Activated gamma-delta T cell (primary cell): Measurements from ENCODE around the gene HS1BP3.

Experiments used
- DNase-seq: peaks from one replicate; lab custom pipeline; 2025; lab: John Stamatoyannopoulos, UW

The HS1BP3 gene

DNA sequence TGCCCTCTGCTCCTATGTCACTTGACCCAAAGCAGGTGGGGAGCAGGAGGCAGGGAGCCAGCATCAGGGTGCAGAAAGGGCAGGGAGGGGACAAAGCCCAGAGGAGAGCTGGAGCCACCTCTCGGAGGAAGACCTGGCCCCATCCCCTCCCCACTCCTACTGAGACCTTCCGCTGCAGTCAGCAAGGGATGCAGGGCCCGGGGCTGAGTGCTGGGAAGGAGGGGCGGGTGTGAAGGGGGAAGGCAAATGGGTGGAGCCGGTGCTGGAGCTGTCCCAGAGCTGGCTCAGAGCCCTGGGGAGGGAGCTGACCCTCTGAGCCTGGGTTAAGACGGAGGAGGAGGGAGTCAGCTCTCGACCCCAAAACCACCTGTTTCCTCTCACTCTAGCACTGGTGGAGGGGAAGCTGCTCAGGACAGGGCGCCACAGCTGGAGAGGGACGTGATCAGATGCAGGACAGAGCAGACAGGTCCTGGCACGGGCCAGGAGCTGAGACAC is 33.8 kb downstream of the HS1BP3 start:
- no peak for DNase-seq

DNA sequence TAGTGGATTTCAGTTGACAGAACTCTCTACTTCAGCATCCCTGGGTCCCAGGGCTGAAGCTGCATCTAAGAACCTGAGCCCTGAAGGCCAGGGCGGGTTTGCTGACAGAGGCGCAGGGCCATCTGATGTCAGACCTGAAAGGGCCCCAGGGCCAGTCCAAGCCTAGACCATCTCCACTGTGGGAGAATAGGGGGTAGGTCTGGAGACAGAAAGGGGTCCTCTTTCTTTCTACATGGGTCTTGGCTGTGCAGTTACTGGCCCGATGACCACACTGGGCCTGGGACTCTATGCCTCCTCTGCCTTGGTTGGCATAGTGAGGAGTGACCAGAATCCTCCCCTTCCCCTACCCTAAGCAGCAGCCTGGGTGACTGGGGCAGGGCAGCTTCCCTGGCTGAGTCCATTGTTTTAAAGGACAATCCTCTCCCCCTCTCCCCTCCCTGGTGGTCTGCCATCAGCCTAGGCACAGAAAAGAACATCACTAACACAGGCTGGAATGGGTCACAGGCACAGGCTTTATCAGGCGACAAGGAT is 34.5 kb downstream of the HS1BP3 start:
- no peak for DNase-seq

DNA sequence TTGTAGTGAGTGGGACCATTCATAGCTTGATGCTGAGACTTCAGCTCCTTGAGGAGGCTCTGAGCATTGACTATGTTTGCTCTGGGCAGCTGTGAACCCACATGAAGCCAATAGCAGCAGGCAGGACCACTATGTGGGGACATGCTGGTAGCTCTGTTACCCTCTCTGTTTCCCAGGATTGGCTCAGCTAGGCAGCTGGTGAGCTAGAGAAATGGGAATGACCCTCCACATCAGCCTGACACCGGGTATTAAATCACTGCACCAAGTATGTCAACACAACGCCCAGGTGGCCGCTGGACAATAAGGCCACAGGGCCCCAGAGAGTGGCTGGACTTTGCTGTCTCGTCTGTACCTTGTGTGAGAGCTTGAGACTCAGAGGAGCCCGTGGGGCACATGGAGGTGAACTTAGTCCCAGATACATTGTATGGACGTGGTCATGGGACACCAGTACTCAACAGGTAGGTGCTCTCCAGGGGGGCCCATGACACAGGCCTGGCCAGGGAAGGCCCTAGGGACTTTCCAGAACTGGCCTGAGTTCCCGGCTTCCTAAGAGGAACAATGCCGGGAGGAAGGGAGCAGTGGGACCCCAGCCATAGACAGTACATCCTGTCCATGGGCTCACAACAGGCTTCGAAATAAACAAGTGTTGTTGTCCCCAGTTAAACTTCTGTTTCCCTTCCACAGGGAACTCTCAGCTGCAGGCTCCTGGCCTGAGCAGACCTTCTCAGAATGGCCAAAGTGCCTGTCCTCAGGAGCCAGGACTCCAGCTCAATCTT is 35.2 kb downstream of the HS1BP3 start:
- DNase-seq = no peak

GRCh38 chr2:20615068-20615465 is 35.8 kb downstream of the HS1BP3 start:
- DNase-seq = no peak

DNA sequence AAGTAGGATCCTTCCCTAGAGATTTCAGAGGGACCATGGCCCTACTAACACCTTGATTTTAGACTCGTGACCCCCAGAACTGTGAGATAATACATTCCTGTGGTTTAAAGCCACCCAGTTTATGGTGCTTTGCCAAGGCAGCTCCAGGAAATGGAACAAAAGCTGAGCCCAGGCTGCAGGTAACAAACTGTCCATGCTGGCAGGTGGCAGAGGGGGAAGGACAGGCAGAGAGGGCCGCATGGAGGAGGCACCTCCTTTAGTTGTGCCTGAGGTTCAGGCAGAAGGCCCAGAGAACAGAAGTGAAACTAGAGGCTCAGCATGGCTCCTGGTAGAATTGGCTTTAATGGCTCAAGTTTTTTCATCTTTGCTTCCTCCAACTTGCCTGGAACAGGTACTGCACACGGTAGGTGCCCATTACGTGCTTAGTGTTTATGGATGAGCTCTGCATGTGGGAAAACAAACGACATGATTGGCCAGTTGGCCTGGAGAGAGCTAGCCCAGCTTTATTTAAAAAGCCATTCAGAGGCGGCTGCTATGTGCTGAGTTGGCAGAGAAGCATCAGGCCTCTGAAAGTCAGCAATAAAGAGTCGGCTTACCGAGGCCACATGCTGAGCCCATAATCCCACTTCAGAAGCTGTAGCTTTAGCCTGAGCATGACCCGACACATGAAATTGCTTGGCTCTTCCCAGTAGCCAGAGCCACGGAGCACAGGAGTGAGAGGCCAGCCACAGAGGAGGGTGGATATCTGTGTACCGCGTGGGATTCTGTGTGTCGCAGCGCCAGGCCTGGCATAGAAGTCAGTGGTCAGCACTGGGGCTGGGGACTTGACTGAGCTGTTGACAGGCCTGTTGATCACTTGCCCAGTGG is 36.5 kb downstream of the HS1BP3 start:
- no peak for DNase-seq

- DNase-seq = no peak
These were observed 37.7 kb downstream of the HS1BP3 start for GRCh38 chr2:20612925-20613916.

DNA sequence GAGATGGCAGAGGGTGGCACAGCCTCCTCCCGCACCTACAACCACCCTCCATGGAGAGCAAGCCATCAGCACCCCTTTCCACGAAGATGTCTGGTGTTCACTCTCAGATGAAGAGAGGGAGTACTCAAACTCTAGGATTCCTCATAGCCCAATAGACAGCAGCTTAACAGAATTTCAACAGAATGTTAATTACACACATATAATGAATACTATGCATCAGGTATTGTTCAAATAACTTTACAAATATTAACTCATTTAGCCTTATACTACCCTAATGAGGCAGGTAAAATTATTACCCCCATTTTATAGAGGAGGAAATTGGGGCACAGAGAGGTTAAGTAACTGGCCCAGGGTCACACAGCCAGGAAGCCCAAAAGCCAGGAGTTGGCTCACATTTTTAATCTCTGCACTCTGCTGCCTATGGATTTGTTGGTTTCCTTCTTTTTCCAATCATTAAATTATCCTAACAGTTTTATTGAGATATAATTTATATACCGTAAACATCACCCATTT is 39.0 kb downstream of the HS1BP3 start:
- no peak for DNase-seq

GRCh38 chr2:20611077-20611843 is 39.6 kb downstream of the HS1BP3 start:
- DNase-seq = no peak

- DNase-seq = no peak
These were observed 40.9 kb downstream of the HS1BP3 start for GRCh38 chr2:20609995-20610357.

DNA sequence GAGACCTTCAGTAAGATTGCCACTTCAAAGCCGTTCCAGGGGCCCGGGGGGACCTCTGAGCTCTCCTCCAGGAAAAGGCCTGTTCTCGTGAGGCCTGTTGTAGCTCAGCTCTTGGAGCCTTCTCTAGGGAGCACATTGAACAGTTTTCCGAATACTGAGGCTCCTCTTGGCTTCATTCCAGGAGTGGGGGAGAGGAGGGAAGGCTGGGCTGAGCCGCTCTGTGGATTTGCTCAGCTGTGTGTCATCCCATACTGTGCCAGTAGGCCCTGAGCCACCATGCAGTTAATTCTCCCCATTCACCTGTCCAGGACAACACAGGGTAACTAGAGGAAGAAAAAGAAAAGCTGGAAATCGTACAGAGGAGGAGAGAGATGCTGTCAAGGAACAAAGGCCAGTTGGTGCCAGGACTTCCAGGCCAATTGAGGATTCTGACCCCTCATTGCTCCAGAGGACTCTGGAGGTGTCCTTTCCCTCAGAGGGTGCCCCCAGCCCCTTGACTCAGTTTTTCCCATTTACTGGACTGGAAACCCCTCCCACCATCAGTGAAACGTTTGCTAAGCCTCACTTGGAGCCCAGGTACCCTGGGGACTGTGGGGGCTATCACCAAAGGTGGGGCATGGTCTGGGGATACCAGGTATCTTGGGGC is 41.4 kb downstream of the HS1BP3 start:
- DNase-seq = no peak

GRCh38 chr2:20608666-20609348 is 42.1 kb downstream of the HS1BP3 start:
- DNase-seq = no peak

- DNase-seq = no peak
These were observed 43.5 kb downstream of the HS1BP3 start for GRCh38 chr2:20607446-20607845.

DNA sequence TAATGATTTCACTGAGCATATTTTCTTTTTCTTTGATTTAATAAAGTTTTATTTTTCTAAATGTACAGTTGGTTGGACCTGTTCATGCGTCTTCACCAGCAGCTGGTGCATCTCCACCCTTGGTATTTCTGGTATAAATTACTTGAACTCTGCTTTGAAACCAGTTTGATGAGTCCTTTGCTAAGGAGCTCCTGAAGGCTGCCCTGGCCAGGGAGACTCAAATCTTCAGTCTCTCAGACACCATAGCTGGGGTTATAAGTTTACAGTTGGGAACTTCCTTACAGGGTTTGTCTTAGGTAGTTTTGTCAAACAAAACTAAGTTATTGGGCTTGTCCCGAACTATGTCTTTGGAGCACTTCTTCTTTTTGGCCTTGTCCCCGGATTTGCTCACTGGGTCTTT is 44.7 kb downstream of the HS1BP3 start:
- no peak for DNase-seq

- no peak for DNase-seq
These were observed 45.9 kb downstream of the HS1BP3 start for GRCh38 chr2:20604951-20605381.

- no peak for DNase-seq
These were observed 46.4 kb downstream of the HS1BP3 start for GRCh38 chr2:20604401-20604911.

GRCh38 chr2:20603791-20604190 is 47.1 kb downstream of the HS1BP3 start:
- DNase-seq = no peak

GRCh38 chr2:20602803-20603202 is 48.1 kb downstream of the HS1BP3 start:
- DNase-seq = no peak

DNA sequence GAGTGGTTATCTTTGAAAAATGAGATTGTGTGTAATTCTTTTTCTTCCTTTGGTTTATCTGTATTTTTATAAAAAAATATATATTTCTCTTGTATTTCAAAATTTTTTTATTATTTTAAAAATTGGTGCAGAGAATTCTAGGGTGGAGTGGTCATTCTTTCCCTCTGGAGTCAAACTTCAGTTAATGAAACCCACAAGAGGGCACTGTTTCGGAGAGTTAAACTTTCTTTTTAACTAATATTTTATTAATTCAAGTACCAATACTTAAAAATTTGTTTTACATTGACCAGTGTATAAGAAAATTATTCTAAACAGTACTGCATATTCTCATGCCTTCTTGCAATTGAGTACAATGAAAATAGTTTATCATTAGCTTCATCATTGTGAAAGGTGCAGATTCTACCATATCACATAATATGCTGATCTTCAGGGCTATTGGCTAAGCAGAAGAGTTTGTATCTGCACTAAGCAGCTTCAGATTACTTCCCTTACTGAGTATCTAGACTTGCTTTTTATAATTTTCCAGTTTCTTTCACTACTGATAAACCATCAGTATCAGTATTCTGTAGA is 50.1 kb downstream of the HS1BP3 start:
- DNase-seq = no peak
